HG03558 (cell line): ENCODE measurements around the gene IQCM.
"Not testable (repeated sequence)": the region's sequence is repeated elsewhere in the genome, so short reads cannot be mapped to it uniquely, and the experiment has no call there.

ENCODE experiments used
- ATAC-seq: cut with Tn5 transposase; IDR thresholded peaks from one replicate; pipeline ENCODE4 v1.9.1; 2021; ENCODE audit warnings: moderate number of reproducible peaks; ENCODE audit not compliant: unreplicated experiment; ENCODE audit errors: extremely low read depth

The IQCM gene

DNA sequence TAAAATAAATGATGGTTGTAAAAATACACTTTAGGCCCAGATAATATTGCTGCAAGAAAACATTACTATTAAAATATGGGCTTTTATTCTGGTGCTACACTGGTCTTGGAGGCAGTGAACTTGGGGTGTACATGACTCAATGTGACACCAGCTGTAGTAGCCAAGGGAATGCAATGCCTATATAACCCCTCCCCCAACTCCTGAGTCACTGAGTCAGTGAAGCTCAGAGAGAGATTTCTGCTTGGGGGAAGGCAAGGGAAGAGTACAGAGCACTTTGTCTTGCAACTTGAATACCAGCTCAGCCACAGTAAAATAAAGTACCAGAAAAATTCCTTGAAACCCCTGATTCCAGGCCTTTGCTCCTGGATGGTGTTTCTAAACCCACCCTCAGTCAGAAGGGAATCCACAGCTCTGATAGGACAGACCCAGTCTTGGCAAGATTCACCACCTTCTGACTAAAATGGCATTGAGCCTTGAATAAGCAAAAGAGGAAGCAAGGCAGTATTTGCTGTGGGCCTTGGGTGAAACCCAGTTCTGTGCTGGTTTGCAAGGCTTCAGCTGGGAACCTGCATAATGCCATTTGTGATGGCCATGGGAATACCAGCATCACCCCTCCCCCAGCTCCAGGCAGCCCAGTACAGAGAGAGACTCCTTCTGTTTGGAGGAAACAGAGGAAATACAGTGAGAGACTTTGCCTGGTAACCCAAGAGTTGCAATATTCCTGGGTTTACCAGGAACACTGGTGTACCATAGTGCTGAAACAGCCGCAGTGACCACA, 209.9 kb downstream of the IQCM start:
- ATAC-seq, result no peak

DNA sequence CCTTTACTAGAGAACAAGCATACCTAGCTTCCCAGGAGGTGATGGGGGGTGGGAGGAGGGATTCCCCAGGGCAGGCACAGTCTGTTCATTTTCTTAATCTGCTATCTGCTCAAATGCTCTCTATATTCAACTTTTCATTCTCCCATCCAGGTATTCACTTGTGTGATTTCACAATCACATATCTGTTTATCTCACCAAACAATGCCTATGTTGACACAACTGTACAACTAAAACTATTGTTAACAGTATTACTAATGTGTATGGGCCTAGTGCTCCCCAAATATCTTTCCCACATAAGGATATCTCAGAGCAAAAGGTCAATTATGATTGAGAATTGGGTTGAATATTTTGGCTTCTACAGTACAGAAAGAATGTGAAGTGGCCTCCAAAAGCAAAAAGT, 210.8 kb downstream of the IQCM start:
- ATAC-seq, result no peak

- no peak for ATAC-seq
Observed at GRCh38 chr4:149595500-149595899, 220.1 kb downstream of the IQCM start.

GRCh38 chr4:149589826-149590225, 225.8 kb downstream of the IQCM start:
- no peak for ATAC-seq

- no peak for ATAC-seq
Observed at GRCh38 chr4:149584722-149585121, 230.9 kb downstream of the IQCM start.

- no peak for ATAC-seq
Observed at GRCh38 chr4:149574971-149575370, 240.7 kb downstream of the IQCM start.

DNA sequence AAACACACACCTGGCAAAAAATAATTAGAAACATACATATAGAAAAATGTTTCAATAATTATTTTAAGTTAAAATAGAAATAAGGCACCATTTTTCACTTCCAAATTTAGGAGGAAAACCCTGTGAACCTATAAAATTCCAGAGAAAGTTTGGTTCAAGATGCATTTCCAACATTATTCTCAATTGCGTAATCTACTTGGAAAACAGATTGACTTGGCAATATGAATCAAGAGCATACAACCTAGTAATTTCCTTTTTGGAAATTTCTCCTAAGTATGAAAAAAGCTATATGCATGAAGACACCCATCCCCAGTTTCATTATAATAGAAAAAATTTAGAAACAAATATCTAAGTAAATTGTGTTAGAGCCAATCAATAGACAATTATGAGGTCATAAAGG, 242.9 kb downstream of the IQCM start:
- no peak for ATAC-seq

DNA sequence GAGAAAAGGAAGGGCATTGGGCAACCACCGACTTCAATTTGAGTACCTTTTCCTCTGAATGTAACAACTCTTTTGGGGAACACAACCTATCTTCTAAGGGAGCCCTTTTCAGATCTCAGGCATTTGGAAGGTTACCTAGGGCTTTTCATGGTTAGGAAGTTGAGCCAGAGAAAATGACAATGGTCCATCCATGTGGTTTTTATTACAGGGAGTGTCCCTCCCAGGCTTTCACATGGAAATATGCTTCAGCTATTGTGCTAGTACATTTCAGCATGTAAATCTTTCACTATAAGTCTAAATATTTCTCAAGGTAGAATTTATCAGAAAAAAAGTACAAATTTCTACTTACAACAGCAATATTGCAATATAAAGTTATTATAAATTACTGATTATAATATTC, 259.8 kb downstream of the IQCM start:
- ATAC-seq, result no peak

GRCh38 chr4:149555146-149555545, 260.5 kb downstream of the IQCM start:
- ATAC-seq, result no peak

GRCh38 chr4:149553959-149554520, 261.6 kb downstream of the IQCM start:
- no peak for ATAC-seq

GRCh38 chr4:149552601-149553000, 263.0 kb downstream of the IQCM start:
- no peak for ATAC-seq

DNA sequence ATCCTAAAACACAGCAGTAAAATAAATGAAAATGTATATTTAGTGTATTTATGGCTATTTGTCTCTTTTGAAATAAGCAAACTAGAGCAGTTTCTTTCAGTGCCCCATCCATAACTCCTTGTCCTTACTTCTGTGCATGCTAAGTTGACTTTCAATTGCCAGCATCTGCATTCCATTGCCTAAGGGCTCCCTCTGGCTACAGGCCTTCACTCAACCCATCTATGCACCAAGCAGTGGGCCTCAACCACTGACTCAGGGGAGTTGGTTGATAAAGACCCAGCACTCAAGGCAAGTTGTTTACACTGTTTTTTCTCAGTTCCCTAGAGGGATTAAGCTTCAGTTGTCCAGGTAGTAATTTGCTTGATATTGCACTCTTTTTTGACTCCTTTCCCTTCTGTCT, 265.7 kb downstream of the IQCM start:
- no peak for ATAC-seq

DNA sequence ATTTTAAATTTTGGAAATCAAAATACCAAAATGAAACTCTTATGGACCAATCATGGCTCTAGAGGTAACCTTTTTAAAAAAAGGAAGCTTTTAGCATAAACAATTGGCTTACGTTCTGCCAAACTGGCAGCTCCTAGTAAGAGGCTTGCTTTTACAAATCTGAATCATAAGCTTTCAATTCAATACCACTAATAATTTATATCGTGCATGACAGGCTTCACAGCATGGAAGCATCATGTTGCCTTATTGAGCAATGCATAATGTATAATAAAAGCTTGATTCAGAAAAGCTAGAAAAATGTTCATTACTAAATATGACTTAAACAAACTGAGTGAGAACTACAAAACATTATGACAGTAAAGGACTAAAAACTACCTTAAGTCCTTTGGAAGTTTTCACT, 280.9 kb downstream of the IQCM start:
- ATAC-seq, result no peak

DNA sequence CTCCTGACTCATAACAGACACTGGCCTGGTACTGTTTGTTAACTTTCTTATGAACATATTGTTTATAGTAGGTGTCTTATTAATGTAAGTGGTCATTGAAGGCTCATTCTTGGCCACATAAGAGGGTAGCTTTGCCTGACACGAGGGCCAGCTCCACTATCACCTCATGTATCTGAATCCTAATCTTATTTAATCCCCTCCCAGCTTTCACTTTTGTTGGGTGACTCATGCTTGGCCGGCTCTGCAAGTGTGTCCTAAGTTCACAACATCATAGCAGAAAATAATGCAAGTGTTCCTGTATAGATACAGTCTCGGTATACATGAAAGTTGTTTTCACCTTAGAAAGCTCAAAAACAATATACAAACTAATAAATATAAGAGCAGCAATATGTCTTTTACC, 283.8 kb downstream of the IQCM start:
- no peak for ATAC-seq

- ATAC-seq, result no peak
Observed at GRCh38 chr4:149523039-149523438, 292.6 kb downstream of the IQCM start.

DNA sequence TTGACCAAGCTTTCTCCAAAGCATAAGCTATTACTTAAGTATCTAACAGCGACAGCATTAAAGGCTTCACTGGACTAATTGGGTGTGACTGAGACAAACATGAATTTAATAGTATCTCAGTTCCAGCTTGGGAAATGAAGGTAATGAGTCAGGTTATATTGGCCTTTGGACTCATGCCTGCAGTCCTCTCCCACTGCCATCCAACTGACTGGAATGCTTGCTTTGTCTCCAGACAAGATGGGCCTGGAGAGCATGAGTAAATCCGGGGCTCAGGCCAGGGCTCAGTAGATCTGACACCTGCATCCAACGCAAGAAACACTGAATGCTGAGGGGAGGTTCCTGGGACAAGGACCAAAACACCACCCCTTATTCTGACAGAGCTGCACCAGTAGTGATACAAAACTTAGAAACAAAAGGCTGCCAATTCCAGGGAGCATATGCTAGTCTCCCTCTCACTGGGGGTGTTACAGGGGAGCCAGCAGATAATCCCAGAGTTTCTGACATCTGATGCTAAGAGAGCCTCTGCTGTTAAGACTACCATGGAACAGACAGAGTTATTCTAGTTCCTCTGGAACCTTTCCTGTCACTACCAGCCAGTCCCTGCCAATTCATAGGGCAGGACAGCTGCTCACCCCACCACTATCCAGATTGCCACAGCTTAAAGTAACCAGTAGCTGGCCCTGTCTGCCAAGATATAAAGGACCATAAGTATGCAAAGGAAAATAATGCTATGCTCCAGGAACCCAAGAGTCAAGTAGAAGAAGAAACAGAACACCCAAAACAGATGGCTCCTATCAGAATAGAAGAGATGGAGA, 293.8 kb downstream of the IQCM start:
- ATAC-seq, result no peak

- no peak for ATAC-seq
Observed at GRCh38 chr4:149518471-149518870, 297.2 kb downstream of the IQCM start.

DNA sequence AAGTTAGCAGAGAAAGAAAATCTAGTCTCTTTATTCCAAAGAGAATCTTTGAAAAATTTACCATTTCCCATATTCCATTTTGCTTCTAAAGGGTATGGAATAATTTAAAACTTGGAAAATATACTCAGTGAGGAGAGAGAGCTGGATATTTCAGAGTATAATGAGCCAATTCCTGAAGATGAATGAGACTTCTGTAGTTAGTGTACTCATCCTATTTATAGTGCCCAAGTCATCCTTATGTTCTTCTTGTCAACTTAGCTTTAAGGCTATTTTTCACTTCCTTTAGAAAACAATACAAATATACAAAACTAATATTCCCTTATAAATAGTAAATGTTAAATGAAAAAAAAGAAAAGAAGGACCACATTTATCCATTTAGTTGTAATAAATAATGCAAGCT, 302.6 kb downstream of the IQCM start:
- ATAC-seq, result no peak

- no peak for ATAC-seq
Observed at GRCh38 chr4:149512501-149512900, 303.1 kb downstream of the IQCM start.

- no peak for ATAC-seq
Observed at GRCh38 chr4:149511558-149512298, 303.9 kb downstream of the IQCM start.

GRCh38 chr4:149507309-149507708, 308.3 kb downstream of the IQCM start:
- not testable (repeated sequence) for ATAC-seq
